GM18861 (cell line): ENCODE measurements around the gene ITPR3.

ENCODE experiments used
- ATAC-seq: cut with Tn5 transposase; IDR thresholded peaks from one replicate; pipeline ENCODE4 v1.9.1; 2021; ENCODE audit not compliant: unreplicated experiment

Gene ITPR3

DNA sequence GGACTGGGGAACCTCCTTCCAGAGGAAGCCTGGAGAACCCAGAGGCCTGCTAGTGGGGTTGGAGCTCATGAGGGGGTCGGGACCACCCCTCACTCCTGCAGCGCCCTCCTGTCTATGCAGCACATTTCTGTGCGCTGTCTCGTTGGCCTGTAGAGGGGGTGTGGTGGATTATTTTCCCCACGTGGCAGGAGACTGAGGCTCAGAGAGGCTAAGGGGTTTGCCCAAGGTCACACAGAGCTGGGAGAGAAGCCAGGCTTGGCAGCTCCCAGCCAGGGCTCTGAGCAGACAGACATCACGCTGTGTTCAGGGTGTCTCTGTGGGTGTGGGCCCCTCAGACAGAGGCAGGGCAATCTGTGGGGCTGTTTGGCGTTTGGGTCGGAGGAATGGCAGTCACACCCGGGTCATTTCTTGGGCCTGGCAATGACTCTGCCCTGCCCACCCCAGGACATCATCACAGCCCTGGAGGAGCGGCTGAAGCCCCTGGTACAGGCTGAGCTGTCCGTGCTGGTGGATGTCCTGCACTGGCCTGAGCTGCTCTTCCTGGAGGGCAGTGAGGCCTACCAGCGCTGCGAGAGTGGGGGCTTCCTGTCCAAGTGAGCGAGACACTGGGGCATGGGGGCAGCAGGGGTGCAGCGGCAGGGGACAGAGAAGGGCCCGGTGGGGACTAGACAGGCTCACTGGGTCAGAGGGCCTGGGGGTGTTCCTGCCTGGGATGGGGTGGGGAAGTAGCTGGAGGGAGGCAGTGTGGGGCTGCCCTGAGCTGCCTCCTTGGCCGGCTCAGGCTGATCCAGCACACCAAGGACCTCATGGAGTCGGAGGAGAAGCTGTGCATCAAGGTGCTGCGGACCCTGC, 62.7 kb downstream of the ITPR3 start:
- no peak for ATAC-seq

GRCh38 chr6:33684428-33684896, 63.3 kb downstream of the ITPR3 start:
- ATAC-seq, result no peak

DNA sequence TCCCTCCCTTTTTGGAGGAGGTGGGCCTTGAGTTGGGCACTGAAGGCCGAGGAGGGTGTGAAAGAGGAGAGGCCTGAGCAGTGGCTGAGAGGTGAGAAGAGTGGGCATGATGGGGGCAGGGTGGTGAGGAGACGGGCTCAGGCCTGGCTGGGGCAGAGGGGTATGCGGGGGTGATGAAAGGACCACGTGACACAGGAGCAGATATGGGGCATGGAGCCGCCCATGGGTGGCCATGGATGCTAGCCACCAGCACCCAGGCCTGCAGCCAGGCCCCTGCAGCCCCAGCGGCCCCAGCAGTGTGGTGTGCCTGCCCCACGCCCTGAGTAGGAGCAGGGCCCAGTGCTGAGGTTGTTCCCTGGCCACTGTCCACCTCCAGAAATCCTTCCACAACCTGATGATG, 63.9 kb downstream of the ITPR3 start:
- ATAC-seq, result no peak

GRCh38 chr6:33685411-33686224, 64.5 kb downstream of the ITPR3 start:
- ATAC-seq, result no peak

DNA sequence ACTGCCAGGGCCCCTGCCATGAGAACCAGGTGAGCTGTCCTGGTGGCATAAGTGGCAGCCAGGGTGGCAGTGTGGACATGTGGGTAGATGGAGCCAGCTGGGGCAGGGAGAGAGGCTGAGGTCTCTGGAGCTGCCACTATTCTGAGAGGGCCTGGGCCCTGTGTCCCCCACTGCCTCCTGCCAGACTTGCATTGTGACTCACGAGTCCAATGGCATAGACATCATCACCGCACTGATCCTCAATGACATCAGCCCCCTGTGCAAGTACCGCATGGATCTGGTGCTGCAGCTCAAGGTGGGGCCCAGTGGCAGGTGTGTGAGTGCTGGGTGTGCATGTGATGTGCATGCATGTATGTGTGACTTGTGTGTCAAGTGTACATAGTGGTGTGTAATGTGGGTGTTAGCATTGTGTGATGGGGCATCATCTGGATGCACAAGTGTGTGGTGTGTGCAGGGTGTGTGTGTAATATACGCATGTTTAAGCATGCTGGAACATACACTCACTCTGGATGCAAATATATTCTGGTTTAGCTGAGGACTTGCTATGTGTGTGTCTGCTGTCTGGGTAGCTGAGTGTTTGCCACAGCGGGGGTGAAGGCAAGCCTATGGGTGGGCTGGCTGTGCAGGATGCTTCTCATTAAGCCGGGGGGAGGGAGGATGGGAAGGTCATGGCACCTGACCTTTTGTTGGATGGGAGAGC, 65.3 kb downstream of the ITPR3 start:
- ATAC-seq, result no peak

DNA sequence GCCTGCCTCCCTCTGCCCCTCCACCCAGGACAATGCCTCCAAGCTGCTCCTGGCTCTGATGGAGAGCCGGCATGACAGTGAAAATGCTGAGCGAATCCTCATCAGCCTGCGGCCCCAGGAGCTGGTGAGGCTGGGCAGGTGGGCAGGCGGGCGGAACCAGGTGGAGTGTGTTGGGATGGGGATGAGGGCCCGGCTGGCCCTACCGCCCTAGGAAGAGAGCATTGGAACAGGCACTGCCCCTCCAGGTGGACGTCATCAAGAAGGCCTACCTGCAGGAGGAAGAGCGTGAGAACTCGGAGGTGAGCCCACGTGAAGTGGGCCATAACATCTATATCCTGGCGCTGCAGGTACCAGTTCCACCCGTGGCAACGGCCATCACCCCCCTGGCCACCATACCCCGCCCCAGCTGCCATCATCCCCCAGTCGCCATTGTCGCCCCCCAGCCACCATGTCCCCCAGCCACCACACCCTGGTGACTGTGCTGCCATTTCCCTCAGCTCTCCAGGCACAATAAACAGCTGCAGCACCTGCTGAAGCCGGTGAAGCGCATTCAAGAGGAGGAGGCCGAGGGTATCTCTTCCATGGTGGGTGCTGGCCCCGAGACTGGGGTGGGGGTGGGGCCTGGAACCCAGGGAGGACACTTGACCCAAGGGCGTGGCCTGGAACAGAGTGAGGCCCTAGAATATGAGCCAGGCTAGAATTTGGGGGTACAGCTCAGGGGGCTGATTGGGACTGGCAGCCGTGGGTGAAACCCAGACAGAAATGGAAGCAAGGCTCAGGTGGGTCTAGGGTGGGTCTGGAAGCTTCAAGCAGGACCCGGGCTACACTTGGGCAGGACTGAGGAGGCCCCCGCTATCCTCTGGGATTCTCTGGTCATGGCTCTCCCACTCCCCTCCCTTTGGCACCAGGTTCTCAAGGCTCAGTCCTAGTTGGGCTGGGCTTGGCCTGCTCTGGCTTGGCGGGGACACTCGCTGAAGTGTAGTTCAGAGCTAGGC, 66.2 kb downstream of the ITPR3 start:
- no peak for ATAC-seq

DNA sequence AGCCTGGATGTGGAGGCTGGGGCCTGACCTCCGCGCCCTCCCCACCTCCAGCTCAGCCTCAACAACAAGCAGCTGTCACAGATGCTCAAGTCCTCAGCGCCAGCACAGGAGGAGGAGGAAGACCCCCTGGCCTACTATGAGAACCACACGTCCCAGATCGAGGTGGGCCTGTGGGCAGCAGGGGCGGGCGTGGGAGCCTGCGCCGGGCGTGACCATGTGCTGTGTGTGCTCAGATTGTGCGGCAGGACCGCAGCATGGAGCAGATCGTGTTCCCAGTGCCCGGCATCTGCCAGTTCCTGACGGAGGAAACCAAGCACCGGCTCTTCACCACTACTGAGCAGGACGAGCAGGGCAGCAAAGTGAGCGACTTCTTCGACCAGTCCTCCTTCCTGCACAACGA, 66.9 kb downstream of the ITPR3 start:
- no peak for ATAC-seq

GRCh38 chr6:33688451-33689147, 67.5 kb downstream of the ITPR3 start:
- ATAC-seq, result no peak

DNA sequence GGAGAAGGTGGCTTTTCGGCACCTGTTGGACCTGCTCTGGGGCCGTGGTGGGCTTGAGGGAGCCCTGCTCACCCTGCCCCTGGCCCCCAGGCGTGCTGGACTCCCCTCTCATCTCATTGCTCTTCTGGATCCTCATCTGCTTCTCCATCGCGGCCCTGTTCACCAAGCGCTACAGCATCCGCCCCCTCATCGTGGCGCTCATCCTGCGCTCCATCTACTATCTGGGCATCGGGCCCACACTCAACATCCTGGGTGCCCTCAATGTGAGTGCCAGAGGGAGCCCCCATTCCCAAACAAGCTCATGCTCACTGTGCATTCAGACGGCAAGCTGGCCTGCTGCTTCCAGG, 68.0 kb downstream of the ITPR3 start:
- ATAC-seq, result no peak

GRCh38 chr6:33689879-33690278, 68.8 kb downstream of the ITPR3 start:
- ATAC-seq, result no peak

DNA sequence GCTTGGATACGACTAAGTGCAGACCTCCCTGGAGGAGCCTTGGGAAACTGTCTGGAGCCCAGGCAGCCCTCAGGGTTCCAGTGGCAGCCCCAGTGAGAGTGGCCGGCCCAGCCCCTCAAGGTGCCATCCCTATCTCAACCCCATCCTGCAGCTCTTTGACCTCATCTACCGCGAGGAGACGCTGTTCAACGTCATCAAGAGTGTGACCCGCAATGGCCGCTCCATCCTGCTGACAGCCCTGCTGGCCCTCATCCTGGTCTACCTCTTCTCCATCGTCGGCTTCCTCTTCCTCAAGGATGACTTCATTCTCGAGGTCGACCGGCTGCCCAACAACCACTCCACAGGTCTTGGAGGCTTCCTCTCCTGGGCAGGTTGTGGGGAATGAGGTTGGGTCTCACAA, 69.6 kb downstream of the ITPR3 start:
- no peak for ATAC-seq

- ATAC-seq, result no peak
Measured at GRCh38 chr6:33691456-33692077, 70.4 kb downstream of the ITPR3 start.

DNA sequence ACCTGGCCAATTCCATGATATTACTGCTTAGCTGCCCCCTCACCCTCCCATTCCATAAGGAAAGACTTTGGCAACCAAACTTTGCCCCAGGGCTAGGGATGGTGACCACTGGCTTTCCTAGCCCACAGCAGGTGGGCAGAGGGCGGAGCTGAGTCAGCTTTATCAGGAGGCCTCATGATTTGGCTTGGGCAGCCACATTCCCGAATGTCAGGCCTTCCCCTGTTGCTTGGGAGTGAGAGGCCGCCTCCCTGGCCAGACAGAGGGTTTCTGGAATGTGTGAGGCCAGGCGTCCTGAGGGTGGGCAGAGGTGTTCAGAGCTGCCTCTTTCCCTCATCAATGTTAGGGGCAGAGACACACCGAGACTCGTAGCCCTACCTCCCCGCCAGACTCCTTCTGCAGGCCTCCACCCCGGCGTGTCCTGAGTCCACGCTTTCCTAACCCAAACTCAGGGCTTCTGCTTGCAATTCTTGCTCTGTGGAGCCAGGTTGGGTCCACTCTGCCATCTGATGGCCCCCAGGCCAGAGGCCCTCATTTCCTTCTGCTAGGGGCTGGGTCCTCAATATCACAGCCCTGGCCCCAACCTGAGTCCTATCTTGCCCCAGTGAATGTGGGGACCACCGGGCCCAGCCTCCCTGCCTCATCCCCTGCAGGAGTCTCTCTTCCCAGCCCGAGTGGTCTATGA, 71.1 kb downstream of the ITPR3 start:
- ATAC-seq, result no peak

DNA sequence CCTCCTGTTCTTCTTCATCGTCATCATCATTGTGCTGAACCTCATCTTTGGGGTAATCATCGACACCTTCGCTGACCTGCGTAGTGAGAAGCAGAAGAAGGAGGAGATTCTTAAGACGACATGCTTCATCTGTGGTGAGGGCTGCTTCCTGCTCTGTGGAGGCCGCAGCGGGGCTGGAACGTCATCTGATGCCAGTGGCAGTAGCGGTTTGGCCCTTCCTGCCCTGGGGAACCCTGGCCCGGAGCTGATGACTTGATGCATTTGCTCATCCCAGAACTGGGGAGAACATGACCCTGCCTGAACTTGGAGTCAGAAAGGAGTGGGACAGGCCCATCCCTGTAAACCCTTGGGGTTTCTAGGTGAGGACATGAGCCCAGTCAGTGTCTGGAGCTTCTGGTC, 71.6 kb downstream of the ITPR3 start:
- ATAC-seq, result peak; percentile 53

- no peak for ATAC-seq
Measured at GRCh38 chr6:33693186-33694105, 72.3 kb downstream of the ITPR3 start.

- ATAC-seq, result no peak
Measured at GRCh38 chr6:33694401-33694931, 73.3 kb downstream of the ITPR3 start.

- no peak for ATAC-seq
Measured at GRCh38 chr6:33694977-33695376, 73.9 kb downstream of the ITPR3 start.
